Lower lobe of right lung (tissue), 2 donors: Measurements from ENCODE around the gene PPP2R5A. TPM values are rescaled to one million over a fixed set of nuclear protein-coding genes. Genes with fewer than 3 reads are reported as not detected.
"Not testable (repeated sequence)": the region's sequence is repeated elsewhere in the genome, so short reads cannot be mapped to it uniquely, and the experiment has no call there.

Source experiments
- ATAC-seq, 2 donors: fragments of 200-7000 bp; cut with Tn5 transposase; one replicate each; pipeline ENCODE4 v1.9.1; 2020 to 2022; ENCODE audit warnings: mild to moderate bottlenecking in 2 of 2, moderate library complexity in 2 of 2
- DNase-seq: peaks from one replicate; pipeline ENCODE4 v3.0.0-alpha.2; 2020
- H3K27ac ChIP-seq: fragments of 200-600 bp; one replicate; pipeline ENCODE4 v1.8.0; 2022
- H3K27me3 ChIP-seq: fragments of 200-600 bp; one replicate; pipeline ENCODE4 v1.8.0; 2022; ENCODE audit warnings: low read depth
- H3K36me3 ChIP-seq: fragments of 200-600 bp; one replicate; pipeline ENCODE4 v1.8.0; 2022; ENCODE audit warnings: mild to moderate bottlenecking
- H3K4me1 ChIP-seq: fragments of 200-600 bp; one replicate; pipeline ENCODE4 v1.8.0; 2022
- H3K4me3 ChIP-seq: fragments of 200-600 bp; one replicate; pipeline ENCODE4 v1.8.0; 2022; ENCODE audit warnings: mild to moderate bottlenecking
- H3K9me3 ChIP-seq: fragments of 200-600 bp; one replicate; pipeline ENCODE4 v1.8.0; 2022
- CTCF ChIP-seq: fragments of 200-600 bp; IDR thresholded peaks from one replicate; pipeline ENCODE4 v1.8.0; 2022; ENCODE audit warnings: antibody characterized with exemption, mild to moderate bottlenecking
- intact Hi-C: fragments of 100-400 bp; cut with DNase I; formaldehyde crosslinking; loops from one replicate; pipeline ENCODE4 v1.11.0; 2022
- total RNA-seq: library from RNA; stranded (reverse); fragmentation: NEBNext Ultra II Directional; extraction: Animal tissue kit (Norgen Biotek cat#: 25700); gene quantifications from one replicate; pipeline ENCODE4 v1.2.1, GENCODE V29; 2021
- donor health status: DM: no; HTN: yes; CAD: no; lungs with severe emphysema.

PPP2R5A gene
- total RNA-seq, 1 donor from 2014 or later: 91.5 TPM

GRCh38 chr1:212297338-212297737 lies 12.1 kb downstream of the PPP2R5A start:
- peaks cover 46% of the 10 kb centered on the region for H3K4me1 ChIP-seq
- intact Hi-C loops: no loop called here

GRCh38 chr1:212301580-212301979 lies 16.4 kb downstream of the PPP2R5A start:
- Histone ChIP-seq H3K9me3 (no peaks in the 10 kb centered on the region), H3K27ac (no peak overlapping the region), H3K27me3 (no peaks in the 10 kb centered on the region), H3K4me3 (no peak overlapping the region), H3K4me1 (peaks cover 30% of the 10 kb centered on the region), H3K36me3 (no peaks in the 10 kb centered on the region)
- intact Hi-C loops: no loop called here
- ATAC-seq (no peak), DNase-seq (no peak)
- TF ChIP-seq CTCF: no peak

More at GRCh38 chr1:212297338-212297737, 12.1 kb downstream of the PPP2R5A start:
- no peak for ATAC-seq
- no peak overlapping the region for H3K4me3 ChIP-seq
- no peak overlapping the region for H3K27ac ChIP-seq
- no peaks in the 10 kb centered on the region for H3K9me3 ChIP-seq
- DNase-seq: no peak
- no peak for TF ChIP-seq CTCF
- no peaks in the 10 kb centered on the region for H3K36me3 ChIP-seq
- no peaks in the 10 kb centered on the region for H3K27me3 ChIP-seq

- intact Hi-C loops: no loop called here
- Histone ChIP-seq H3K27ac (no peak overlapping the region), H3K4me1 (peaks cover 25% of the 10 kb centered on the region), H3K4me3 (no peak overlapping the region), H3K27me3 (no peaks in the 10 kb centered on the region), H3K9me3 (no peaks in the 10 kb centered on the region), H3K36me3 (peaks cover 9% of the 10 kb centered on the region)
- DNase-seq: no peak
- no peak for TF ChIP-seq CTCF
- ATAC-seq: no peak
Measured at GRCh38 chr1:212302745-212303383, 17.7 kb downstream of the PPP2R5A start.

GRCh38 chr1:212305342-212305741 lies 20.1 kb downstream of the PPP2R5A start:
- H3K27me3 ChIP-seq: no peaks in the 10 kb centered on the region
- intact Hi-C loops: no loop called here
- H3K4me1 ChIP-seq: peaks cover 28% of the 10 kb centered on the region
- H3K4me3 ChIP-seq: no peak overlapping the region
- H3K27ac ChIP-seq: no peak overlapping the region
- peaks cover 25% of the 10 kb centered on the region for H3K36me3 ChIP-seq
- TF ChIP-seq CTCF: no peak
- no peak for ATAC-seq
- no peaks in the 10 kb centered on the region for H3K9me3 ChIP-seq
- no peak for DNase-seq

- Histone ChIP-seq H3K36me3 (peaks cover 25% of the 10 kb centered on the region), H3K4me1 (peaks cover 33% of the 10 kb centered on the region)
- H3K27me3 ChIP-seq, DNase-seq, ATAC-seq, intact Hi-C loops, H3K9me3 ChIP-seq, H3K4me3 ChIP-seq, H3K27ac ChIP-seq: not testable (repeated sequence)
Measured at GRCh38 chr1:212305984-212306452, 20.8 kb downstream of the PPP2R5A start.

- H3K36me3 ChIP-seq: peaks cover 25% of the 10 kb centered on the region
- no peaks in the 10 kb centered on the region for H3K9me3 ChIP-seq
- DNase-seq (no peak), ATAC-seq (no peak)
- H3K4me3 ChIP-seq: no peak overlapping the region
- no peak for TF ChIP-seq CTCF
- H3K27ac ChIP-seq: no peak overlapping the region
- peaks cover 22% of the 10 kb centered on the region for H3K4me1 ChIP-seq
- intact Hi-C loops: no loop called here
- H3K27me3 ChIP-seq: no peaks in the 10 kb centered on the region
Measured at GRCh38 chr1:212309967-212310366, 24.8 kb downstream of the PPP2R5A start.
